ENCODE measurements around the gene HNRNPF. TPM values are rescaled to one million over a fixed set of nuclear protein-coding genes. Genes with fewer than 3 reads are reported as not detected.
"Not testable (repeated sequence)": the region's sequence is repeated elsewhere in the genome, so short reads cannot be mapped to it uniquely, and the experiment has no call there.

Gene HNRNPF
- total RNA-seq, 1 donor from 2014 or later: 351 TPM

DNA sequence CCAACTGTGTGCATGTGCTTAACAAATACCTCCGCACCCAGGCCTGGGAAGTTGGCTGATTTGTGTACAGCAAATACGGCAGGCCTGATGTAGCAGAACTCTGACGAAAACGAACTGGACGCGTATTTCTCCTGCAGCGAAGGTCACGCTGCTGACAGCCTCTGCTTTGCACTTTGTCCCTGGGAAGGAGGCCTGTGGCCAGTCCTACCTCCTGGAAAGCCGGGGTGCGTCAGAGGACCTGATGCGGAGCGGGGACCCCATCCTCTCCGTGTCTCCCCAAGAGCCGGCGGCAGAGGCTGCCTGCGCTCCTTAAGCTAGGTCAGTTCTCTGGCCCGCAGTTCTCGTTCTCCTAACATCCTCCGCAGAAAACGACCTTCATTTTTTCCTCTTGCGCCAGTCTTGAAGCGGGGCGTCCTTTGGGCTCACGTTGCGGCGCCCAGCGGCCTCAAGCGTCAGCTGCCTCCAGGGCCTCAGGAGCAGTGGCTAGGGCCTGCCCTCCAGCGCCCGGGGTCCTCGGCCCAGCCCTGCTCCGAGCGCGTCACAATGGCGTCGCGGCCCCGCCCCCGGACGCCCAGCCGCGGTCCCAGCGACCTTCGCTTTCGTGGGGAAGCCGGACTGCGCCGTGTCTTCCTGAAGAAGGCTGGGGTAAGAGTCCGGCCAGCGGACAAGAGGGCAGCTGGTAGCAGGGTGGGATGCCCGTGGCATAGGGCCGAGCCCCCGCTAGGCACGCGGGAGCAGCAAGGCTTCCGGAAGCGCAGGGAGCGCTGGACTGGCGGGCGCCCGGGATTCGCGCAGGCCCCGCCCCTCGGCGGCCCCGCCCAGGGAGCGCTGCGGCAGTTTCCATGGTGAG, 27.5 kb upstream of the HNRNPF start, which contains the start of gene ZNF487:
Gene ZNF487 (plus strand): TSS at position 821 of the 850 bp plus-strand sequence. CDS start 38,703 bp downstream, outside the sequence.
- H3K36me3 ChIP-seq (ENCODE audit: control insufficient read depth, insufficient read depth, low read length): no peaks in the 10 kb centered on the region
- FAIRE-seq (no peak), DNase-seq (ENCODE audit: low read depth) (peak; percentile 77)
- peak within 1 kb of the TSS; percentile 80 for H3K4me3 ChIP-seq (ENCODE audit: low read depth, low read length)
- TF ChIP-seq, protein P1, sequence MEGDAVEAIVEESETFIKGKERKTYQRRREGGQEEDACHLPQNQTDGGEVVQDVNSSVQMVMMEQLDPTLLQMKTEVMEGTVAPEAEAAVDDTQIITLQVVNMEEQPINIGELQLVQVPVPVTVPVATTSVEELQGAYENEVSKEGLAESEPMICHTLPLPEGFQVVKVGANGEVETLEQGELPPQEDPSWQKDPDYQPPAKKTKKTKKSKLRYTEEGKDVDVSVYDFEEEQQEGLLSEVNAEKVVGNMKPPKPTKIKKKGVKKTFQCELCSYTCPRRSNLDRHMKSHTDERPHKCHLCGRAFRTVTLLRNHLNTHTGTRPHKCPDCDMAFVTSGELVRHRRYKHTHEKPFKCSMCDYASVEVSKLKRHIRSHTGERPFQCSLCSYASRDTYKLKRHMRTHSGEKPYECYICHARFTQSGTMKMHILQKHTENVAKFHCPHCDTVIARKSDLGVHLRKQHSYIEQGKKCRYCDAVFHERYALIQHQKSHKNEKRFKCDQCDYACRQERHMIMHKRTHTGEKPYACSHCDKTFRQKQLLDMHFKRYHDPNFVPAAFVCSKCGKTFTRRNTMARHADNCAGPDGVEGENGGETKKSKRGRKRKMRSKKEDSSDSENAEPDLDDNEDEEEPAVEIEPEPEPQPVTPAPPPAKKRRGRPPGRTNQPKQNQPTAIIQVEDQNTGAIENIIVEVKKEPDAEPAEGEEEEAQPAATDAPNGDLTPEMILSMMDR (IDR thresholded peaks at IDR 0.05; ENCODE audit: insufficient read depth, low read length, severe bottlenecking): no peak
- no peaks in the 10 kb centered on the region for H3K27me3 ChIP-seq (ENCODE audit: control insufficient read depth, insufficient read depth, low read length)

DNA sequence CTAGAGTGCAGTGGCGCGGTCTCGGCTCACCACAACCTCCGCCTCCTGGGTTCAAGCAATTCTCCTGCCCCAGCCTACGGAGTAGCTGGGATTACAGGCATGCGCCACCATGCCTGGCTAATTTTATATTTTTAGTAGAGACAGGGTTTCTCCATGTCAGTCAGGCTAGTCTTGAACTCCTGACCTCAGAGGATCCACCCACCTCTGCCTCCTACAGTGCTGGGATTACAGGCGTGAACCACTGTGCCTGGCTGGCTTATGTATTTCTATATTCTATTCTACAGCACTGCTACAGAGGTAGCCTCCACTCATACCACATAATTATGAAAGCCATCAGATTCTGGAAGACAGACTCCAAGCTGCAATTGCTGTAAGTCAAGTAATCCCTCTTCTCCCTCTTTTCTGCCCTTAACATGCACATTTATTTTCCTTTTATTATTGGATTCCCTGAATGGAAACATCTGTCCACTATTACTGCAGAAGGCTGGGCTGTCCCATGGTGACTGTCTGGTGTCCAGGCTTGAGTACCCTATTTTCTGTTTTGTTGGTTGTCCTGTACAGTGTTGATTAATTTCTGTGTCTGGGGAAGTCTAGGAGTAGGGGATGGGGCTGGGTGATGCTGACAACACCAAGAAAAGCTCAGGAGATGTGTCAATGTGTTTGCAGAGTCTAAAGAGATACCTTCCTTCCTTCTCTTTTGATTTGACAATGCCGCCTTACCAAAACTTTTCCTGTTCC, 22.1 kb upstream of the HNRNPF start:
- TF ChIP-seq, protein P1 (IDR thresholded peaks at IDR 0.05; ENCODE audit: insufficient read depth, low read length, severe bottlenecking): no peak
- no peak for FAIRE-seq
- no peaks in the 10 kb centered on the region for H3K27me3 ChIP-seq (ENCODE audit: control insufficient read depth, insufficient read depth, low read length)
- no peaks in the 10 kb centered on the region for H3K36me3 ChIP-seq (ENCODE audit: control insufficient read depth, insufficient read depth, low read length)
- DNase-seq (ENCODE audit: low read depth): no peak
- H3K4me3 ChIP-seq (ENCODE audit: low read depth, low read length): no peak overlapping the region

DNA sequence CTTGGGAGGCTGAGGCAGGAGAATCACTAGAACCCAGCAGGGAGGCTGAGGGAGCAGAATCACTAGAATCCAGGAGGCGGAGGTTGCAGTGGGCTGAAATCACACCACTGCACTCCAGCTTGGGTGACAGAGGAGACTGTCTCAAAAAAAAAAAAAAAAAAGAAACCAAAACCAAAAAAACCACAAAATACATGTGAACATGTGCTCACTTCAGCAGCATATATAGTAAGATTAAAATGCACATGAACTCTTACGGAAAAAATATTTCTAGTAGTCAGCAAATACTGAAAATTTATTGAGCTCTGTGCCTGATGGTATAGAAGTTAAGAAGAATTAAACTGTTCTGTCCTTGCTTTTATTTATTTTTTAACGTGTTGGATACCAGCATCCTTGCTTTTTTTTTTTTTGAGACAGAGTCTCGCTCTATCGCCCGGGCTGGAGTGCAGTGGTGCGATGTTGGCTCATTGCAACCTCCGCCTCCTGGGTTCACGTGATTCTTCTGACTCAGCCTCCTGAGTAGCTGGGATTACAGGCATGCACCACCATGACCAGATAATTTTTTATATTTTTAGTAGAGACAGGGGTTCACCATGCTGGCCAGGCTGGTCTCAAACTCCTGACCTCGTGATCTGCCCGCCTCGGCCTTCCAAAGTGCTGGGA, 18.3 kb upstream of the HNRNPF start:
- H3K36me3 ChIP-seq (ENCODE audit: control insufficient read depth, insufficient read depth, low read length): no peaks in the 10 kb centered on the region
- no peak for DNase-seq (ENCODE audit: low read depth)
- TF ChIP-seq, protein P1 (IDR thresholded peaks at IDR 0.05; ENCODE audit: insufficient read depth, low read length, severe bottlenecking): no peak
- H3K27me3 ChIP-seq (ENCODE audit: control insufficient read depth, insufficient read depth, low read length): no peaks in the 10 kb centered on the region
- H3K4me3 ChIP-seq (ENCODE audit: low read depth, low read length): no peak overlapping the region
- FAIRE-seq: no peak

DNA sequence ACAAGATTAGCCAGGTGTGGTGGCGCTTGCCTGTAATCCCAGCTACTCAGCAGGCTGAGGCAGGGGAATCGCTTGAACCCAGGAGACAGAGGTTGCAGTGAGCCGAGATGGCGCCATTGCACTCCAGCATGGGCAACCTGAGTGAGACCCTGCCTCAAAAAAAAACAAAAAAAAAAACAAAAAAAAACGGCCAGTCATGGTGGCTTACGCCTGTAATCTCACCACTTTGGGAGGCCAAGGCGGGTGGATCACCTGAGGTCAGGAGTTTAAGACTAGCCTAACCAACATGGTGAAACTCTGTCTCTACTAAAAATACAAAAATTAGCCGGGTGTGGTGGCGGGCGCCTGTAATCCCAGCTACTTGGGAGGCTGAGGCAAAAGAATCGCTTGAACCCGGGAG, 17.5 kb upstream of the HNRNPF start:
- not testable (repeated sequence) for H3K4me3 ChIP-seq (ENCODE audit: low read depth, low read length); H3K36me3 ChIP-seq (ENCODE audit: control insufficient read depth, insufficient read depth, low read length); FAIRE-seq; DNase-seq (ENCODE audit: low read depth); H3K27me3 ChIP-seq (ENCODE audit: control insufficient read depth, insufficient read depth, low read length)

DNA sequence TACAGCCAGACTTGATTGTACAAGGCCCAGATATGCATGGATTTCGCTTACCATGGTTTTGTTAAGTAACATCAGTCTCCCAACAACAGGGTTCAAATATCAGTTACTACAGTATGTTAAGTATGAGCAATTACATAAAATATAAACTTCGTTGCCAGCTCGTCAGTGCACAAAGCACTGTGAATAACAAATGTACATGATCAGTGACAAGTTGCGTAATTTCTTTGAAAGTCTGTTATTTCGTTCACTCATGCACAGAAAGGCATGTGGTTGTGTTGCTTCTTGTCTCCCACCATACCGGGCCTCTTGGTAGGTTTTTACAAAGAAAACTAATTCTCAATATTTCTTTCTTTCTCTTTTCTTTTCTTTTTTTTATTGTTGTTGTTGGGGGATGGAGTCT, 15.4 kb upstream of the HNRNPF start:
- Histone ChIP-seq H3K4me3 (ENCODE audit: low read depth, low read length) (no peak overlapping the region), H3K27me3 (ENCODE audit: control insufficient read depth, insufficient read depth, low read length) (no peaks in the 10 kb centered on the region), H3K36me3 (ENCODE audit: control insufficient read depth, insufficient read depth, low read length) (no peaks in the 10 kb centered on the region)
- TF ChIP-seq, protein P1 (IDR thresholded peaks at IDR 0.05; ENCODE audit: insufficient read depth, low read length, severe bottlenecking): no peak
- FAIRE-seq: no peak
- DNase-seq (ENCODE audit: low read depth): no peak

DNA sequence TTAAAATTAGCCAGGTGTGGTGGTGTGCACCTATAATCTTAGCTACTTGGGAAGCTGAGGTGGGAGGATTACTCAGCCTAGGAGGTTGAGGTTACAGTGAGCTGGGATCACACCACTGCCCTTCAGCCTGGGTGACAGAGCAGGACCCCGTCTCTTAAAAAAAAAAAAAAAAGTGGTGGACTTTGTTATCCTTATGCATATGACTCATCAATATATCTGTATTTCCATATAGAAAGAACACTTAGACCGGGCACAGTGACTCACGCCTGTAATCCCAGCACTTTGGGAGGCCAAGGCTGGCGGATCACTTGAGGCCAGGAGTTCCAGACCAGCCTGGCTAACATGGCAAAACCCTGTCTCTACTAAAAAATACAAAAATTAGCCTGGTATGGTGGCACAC, 13.0 kb upstream of the HNRNPF start:
- not testable (repeated sequence) for H3K4me3 ChIP-seq (ENCODE audit: low read depth, low read length); FAIRE-seq; DNase-seq (ENCODE audit: low read depth); H3K27me3 ChIP-seq (ENCODE audit: control insufficient read depth, insufficient read depth, low read length); H3K36me3 ChIP-seq (ENCODE audit: control insufficient read depth, insufficient read depth, low read length)

Measured in bronchial epithelial cell (primary cell).